HG03378 (cell line): Measurements from ENCODE around the gene CFHR5.
"Not testable (repeated sequence)": the region's sequence is repeated elsewhere in the genome, so short reads cannot be mapped to it uniquely, and the experiment has no call there.

ENCODE experiments used
- ATAC-seq: cut with Tn5 transposase; IDR thresholded peaks from one replicate; pipeline ENCODE4 v1.9.1; 2021; ENCODE audit warnings: mild to moderate bottlenecking, moderate library complexity; ENCODE audit not compliant: unreplicated experiment

The CFHR5 gene

DNA sequence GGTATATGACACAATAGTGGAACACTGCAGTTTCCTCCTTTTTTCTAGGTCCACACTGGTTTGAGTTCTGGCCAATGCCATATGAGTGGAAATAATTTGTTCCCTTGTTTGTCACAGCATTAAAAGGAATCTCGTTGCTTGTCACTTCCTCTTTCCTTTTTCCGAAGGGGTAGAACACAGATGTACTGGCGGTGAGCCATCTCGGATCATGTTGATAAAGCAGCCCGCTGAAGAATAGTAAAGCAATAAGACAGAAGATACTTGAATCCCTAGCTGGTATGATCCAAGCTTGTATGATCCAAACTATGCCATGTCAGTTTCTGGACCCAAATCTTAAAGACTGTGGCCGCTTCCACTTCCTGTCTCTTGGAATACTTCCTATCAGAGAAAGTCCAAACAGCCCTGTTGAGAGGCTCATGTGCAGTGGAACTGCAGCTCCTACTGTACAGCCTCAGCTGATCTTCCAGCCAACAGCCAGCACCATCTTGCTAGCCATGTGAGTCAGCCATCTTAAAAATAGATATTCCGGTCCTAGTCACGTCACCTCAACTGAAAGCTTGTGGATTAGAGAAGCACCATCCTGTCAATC is 40.3 kb downstream of the CFHR5 start:
- ATAC-seq = no peak

- no peak for ATAC-seq
These were observed 44.4 kb downstream of the CFHR5 start for GRCh38 chr1:197021716-197022115.

DNA sequence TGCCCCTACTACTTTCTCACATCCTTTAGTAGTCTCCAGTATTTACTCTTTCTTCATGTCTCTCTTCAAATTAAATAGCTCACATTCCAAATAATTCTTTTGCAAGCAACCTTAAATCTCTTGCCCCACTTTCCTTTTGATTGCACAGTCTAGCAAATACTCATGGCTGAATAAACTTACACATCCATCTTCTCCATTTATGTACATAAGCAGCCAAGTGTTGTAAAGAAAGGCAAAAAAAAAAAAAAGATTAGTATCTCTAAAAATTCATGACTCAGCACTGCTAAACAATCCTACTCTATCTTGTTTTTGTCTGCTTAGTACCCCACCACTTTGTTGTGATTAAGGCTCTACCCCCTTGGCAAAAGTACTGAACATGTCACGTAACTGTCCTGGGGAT is 47.1 kb downstream of the CFHR5 start:
- no peak for ATAC-seq

- ATAC-seq = no peak
These were observed 50.0 kb downstream of the CFHR5 start for GRCh38 chr1:197027359-197027758.

DNA sequence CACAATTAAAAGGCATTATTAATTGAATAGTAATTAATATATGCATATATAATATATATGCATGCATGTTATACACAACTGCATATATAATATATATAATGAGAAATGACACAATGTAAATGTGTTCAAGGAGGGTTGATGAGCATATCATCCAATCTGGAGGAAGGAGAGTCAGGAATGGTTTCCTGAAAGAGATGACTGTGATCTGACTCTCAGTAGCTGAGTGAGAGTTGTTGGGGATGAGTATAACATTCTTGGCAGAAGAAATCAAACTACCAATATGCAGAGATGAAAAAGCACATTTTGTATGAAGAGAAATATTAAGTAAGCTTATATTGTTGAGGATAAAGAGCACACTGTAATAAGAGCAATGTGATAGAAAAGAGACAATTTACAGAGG is 52.4 kb downstream of the CFHR5 start:
- no peak for ATAC-seq

DNA sequence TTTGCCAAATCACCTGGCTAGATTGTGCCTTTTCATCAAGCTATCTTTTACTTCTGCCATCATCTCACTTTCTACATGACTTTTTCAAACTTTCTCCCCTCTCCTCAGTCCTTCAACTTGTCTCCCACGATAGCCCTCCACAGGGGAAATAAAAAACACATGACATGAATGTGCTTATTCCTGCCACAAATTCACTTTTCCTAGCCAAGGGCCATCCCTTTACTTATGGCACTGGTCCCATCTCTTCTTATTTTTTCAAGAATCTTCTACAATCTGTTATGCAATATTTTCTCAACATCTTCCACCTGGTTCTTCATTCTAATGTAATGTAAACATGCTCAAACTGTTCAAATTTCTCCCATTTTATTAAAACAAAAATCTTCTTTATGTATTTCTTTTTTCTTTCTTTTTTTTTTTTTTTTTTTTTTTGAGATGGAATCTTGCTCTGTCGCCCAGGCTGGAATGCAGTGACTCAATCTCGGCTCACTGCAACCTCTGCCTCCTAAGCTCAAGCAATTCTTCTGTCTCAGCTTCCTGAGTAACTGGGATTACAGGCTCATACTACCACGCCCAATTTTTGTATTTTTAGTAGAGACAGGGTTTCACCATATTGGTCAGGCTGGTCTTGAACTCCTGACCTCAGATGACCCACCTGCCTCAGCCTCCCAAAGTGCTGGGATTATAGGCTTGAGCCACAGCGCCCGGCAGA is 57.4 kb downstream of the CFHR5 start:
- not testable (repeated sequence) for ATAC-seq

DNA sequence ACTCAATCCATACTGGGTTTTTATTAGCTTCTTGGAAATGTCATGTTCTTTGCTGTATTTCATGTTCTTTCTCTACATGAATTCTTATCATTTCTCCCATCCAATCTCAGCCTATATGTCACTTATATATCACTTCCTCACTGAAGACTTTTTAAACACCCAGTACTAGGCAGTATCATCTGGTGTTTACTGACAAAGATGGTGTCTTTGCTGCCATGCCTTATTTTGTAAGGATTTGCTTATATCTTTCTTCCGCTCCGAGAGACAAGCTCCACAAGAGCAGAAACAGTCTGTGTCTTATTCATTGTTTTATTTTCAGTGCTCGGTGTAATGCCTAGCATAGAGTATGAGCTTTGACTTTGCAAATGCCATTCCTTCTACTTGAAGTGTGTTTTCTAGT is 59.5 kb downstream of the CFHR5 start:
- no peak for ATAC-seq

GRCh38 chr1:197041486-197042353 is 64.4 kb downstream of the CFHR5 start:
- ATAC-seq = peak; percentile 71

DNA sequence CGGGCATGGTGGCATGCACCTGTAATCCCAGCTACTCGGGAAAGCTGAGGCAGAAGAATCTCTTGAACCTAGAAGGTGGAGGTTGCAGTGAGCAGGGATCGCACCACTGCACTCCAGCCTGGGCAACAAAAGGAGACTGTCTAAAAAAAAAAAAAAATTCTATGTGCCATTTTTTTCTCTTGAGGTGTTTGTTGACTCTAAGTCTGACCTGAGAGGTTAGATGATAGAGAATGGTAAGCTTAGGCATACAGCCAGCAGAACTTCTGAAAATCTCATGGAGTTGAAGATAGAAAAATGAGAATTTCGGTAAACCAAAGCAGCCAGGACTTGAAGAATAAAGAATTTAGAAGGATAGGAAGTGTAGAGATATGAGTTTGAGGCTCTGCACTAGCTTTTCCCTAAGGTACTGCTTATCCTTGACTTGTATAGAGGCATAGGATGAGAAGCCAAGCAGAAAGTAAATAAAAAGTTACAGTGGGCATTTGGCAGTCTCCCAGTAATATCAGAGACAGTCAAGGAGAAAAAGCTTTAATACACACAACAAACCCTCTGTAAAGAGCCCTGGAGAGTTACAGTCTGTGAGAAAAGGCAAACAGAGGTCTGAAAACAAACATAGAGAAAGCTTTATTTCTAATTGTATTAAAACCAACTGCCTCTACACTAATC is 65.5 kb downstream of the CFHR5 start:
- ATAC-seq = no peak

GRCh38 chr1:197049100-197049499 is 71.7 kb downstream of the CFHR5 start:
- ATAC-seq = no peak
